Liver (tissue), 4 donors: ENCODE results near the gene MRPL51. TPM values are rescaled to one million over a fixed set of nuclear protein-coding genes. Genes with fewer than 3 reads are reported as not detected.

Experiments used
- polyA plus RNA-seq, 2 donors: library from polyadenylated mRNA; stranded (reverse) in 1 of 2; unstranded in 1 of 2; fragments of 200-250 nt in 1 of 2; fragments of >200 nt in 1 of 2; fragmentation: Nextera tagmentation in 1 of 2; extraction: Ambion mirVana in 1 of 2; gene quantifications; one replicate each; pipeline versions ENCODE4 v1.2.1 to v1.2.3, GENCODE V29; 2013 to 2015
- total RNA-seq, 2 donors: library from RNA; depleted of rRNA; stranded (reverse); fragments of >200 nt; gene quantifications; one replicate each; pipeline ENCODE4 v1.2.3, GENCODE V29; 2014
- donor health status: healthy.
- donor health status: healthy.
- donor health status: healthy.

MRPL51 gene
- total and polyA plus RNA-seq, 4 donors = 37.6 to 163 (median 48.0) TPM

Other genes with a start within 250 kb of the MRPL51 start
- 1 to 10 TPM; 2.2 to 6.3 TPM for gene PLEKHG6, start 182.6 kb downstream of the MRPL51 start, total RNA-seq
- 1 to 10 TPM; 2.4 to 2.7 TPM for gene PLEKHG6, start 182.6 kb downstream of the MRPL51 start, polyA plus RNA-seq
- gene TNFRSF1A, start 151.2 kb downstream of the MRPL51 start, total RNA-seq = 100 to 1,000 TPM in 1 of 2 donors, 10 to 100 TPM in 1; 36.9 to 144 TPM
- gene TNFRSF1A, start 151.2 kb downstream of the MRPL51 start, polyA plus RNA-seq = 100 to 1,000 TPM in 1 of 2 donors, 10 to 100 TPM in 1; 56.0 to 121 TPM
- 1 to 10 TPM in 1 of 2 donors, under 1 TPM in 1; 0.47 to 7.7 TPM for gene SCNN1A, start 117.7 kb downstream of the MRPL51 start, total RNA-seq
- 1 to 10 TPM; 2.2 to 3.5 TPM for gene SCNN1A, start 117.7 kb downstream of the MRPL51 start, polyA plus RNA-seq
- gene LTBR, start 109.1 kb downstream of the MRPL51 start, total RNA-seq = 10 to 100 TPM; 15.8 to 93.9 TPM
- gene LTBR, start 109.1 kb downstream of the MRPL51 start, polyA plus RNA-seq = 100 to 1,000 TPM in 1 of 2 donors, 10 to 100 TPM in 1; 84.1 to 138 TPM
- under 1 TPM; 0.28 to 0.67 TPM for gene CD27, start 48.3 kb downstream of the MRPL51 start, total RNA-seq
- gene CD27, start 48.3 kb downstream of the MRPL51 start, polyA plus RNA-seq = 1 to 10 TPM in 1 of 2 donors, under 1 TPM in 1; 0.58 to 2.5 TPM
- 10 to 100 TPM in 1 of 2 donors, 1 to 10 TPM in 1; 9.5 to 32.9 TPM for gene TAPBPL, start 41.2 kb downstream of the MRPL51 start, total RNA-seq
- 10 to 100 TPM; 16.5 to 21.5 TPM for gene TAPBPL, start 41.2 kb downstream of the MRPL51 start, polyA plus RNA-seq
- 1 to 10 TPM; 5.8 to 6.4 TPM for gene VAMP1, start 22.6 kb downstream of the MRPL51 start, total RNA-seq
- 1 to 10 TPM; 2.4 to 4.2 TPM for gene VAMP1, start 22.6 kb downstream of the MRPL51 start, polyA plus RNA-seq
- 10 to 100 TPM in 1 of 2 donors, 1 to 10 TPM in 1; 10.0 to 55.1 TPM for gene NCAPD2, start 840 bp upstream of the MRPL51 start, total RNA-seq
- gene NCAPD2, start 840 bp upstream of the MRPL51 start, polyA plus RNA-seq = 1 to 10 TPM; 2.0 to 4.9 TPM
- 1,000 to 10,000 TPM; 1,234 to 1,389 TPM for gene GAPDH, start 41.3 kb upstream of the MRPL51 start, total RNA-seq
- gene GAPDH, start 41.3 kb upstream of the MRPL51 start, polyA plus RNA-seq = 1,000 to 10,000 TPM; 1,299 to 2,082 TPM
- 1 to 10 TPM; 4.8 to 5.9 TPM for gene IFFO1, start 62.8 kb upstream of the MRPL51 start, total RNA-seq
- gene IFFO1, start 62.8 kb upstream of the MRPL51 start, polyA plus RNA-seq = 1 to 10 TPM; 5.9 to 7.6 TPM
- gene NOP2, start 75.0 kb upstream of the MRPL51 start, total RNA-seq = 10 to 100 TPM in 1 of 2 donors, 1 to 10 TPM in 1; 4.8 to 22.3 TPM
- 10 to 100 TPM; 12.5 to 15.6 TPM for gene NOP2, start 75.0 kb upstream of the MRPL51 start, polyA plus RNA-seq
- 100 to 1,000 TPM; 101 TPM for gene CHD4, start 114.1 kb upstream of the MRPL51 start, total RNA-seq
- 10 to 100 TPM; 53.6 to 53.8 TPM for gene CHD4, start 114.1 kb upstream of the MRPL51 start, polyA plus RNA-seq
- gene LPAR5, start 142.7 kb upstream of the MRPL51 start, total RNA-seq = 1 to 10 TPM in 1 of 2 donors, under 1 TPM in 1; 0.84 to 2.0 TPM
- 1 to 10 TPM in 1 of 2 donors, under 1 TPM in 1; 0.58 to 1.3 TPM for gene LPAR5, start 142.7 kb upstream of the MRPL51 start, polyA plus RNA-seq
- 1 to 10 TPM in 1 of 2 donors, under 1 TPM in 1; 0.50 to 1.5 TPM for gene ACRBP, start 154.2 kb upstream of the MRPL51 start, total RNA-seq
- under 1 TPM; 0.39 to 0.80 TPM for gene ACRBP, start 154.2 kb upstream of the MRPL51 start, polyA plus RNA-seq
- gene ING4, start 169.9 kb upstream of the MRPL51 start, total RNA-seq = 10 to 100 TPM; 14.9 to 15.5 TPM
- gene ING4, start 169.9 kb upstream of the MRPL51 start, polyA plus RNA-seq = 10 to 100 TPM; 13.9 to 18.1 TPM
- gene ZNF384, start 196.1 kb upstream of the MRPL51 start, total RNA-seq = 10 to 100 TPM in 1 of 2 donors, 1 to 10 TPM in 1; 8.5 to 11.5 TPM
- 10 to 100 TPM in 1 of 2 donors, 1 to 10 TPM in 1; 3.9 to 12.7 TPM for gene ZNF384, start 196.1 kb upstream of the MRPL51 start, polyA plus RNA-seq
- not detected for gene PIANP, start 207.6 kb upstream of the MRPL51 start, total RNA-seq
- under 1 TPM in 1 of 2 donors, not detected in 1; 0.03 TPM for gene PIANP, start 207.6 kb upstream of the MRPL51 start, polyA plus RNA-seq
- 10 to 100 TPM; 26.0 to 31.3 TPM for gene COPS7A, start 230.8 kb upstream of the MRPL51 start, total RNA-seq
- gene COPS7A, start 230.8 kb upstream of the MRPL51 start, polyA plus RNA-seq = 10 to 100 TPM; 33.5 to 37.7 TPM